Measurements from ENCODE around the gene PARP9. TPM values are rescaled to one million over a fixed set of nuclear protein-coding genes. Genes with fewer than 3 reads are reported as not detected.

Gene PARP9
- total RNA-seq, 1 experiment from 2014 or later: 14.8 TPM

DNA sequence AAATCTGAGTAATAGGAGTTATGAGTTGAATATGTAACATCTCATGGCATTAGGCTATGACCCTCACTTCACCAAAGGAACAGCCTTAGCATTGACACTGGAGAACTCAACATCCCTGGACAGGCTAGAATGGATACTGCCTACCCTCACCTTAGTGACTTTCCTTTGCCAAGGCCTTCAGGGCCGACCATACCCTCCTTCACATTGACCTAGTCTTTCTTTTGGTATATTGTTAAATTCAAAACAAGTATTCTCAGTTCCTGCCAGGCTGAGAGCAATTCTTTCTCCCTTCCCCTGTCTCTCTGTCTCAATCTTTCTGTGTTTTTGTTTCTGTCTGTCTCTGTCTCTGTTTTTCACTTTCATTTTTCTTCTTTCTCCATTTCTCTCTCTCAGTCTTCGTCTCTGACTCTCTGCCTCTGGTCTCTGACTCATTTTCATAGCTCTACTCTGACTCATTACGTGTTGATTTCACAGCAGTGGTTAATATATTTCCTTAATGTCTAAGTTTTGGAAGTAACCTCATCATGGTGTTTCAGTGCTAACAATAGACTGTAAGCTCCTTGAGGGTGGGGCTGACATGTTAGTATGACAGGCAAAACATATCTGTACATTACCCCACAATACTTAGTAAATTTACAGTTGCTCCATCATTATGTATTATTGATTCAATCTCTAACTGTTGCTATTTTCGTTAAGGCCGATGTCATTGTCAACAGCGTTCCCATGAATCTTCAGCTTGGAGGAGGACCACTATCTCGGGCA, 45.9 kb upstream of the PARP9 start:
- no peaks in the 10 kb centered on the region for H3K27me3 ChIP-seq (ENCODE audit: low read length)
- peak overlapping the region; percentile 43; the same call in 1 of the 2 replicates for H3K4me3 ChIP-seq (ENCODE audit: low read length)
- TSS peak; percentile 55 for BruUV-seq (replicated peaks)
- no peaks in the 10 kb centered on the region for H3K79me2 ChIP-seq (ENCODE audit: low read length)
- H3K9me3 ChIP-seq (ENCODE audit: low read length): no peaks in the 10 kb centered on the region
- no peaks in the 10 kb centered on the region for H4K20me1 ChIP-seq (ENCODE audit: low read length)
- H3F3A ChIP-seq (ENCODE audit: low read length, unreplicated experiment): no peaks in the 10 kb centered on the region
- H3K4me2 ChIP-seq (ENCODE audit: low read length): peak overlapping the region; percentile 78
- no peaks in the 10 kb centered on the region for H3K36me3 ChIP-seq (ENCODE audit: low read depth, low read length)
- ATAC-seq: peak; percentile 97
- ChIA-PET CTCF (no interaction called here), POLR2A (ENCODE audit: unreplicated experiment) (interaction anchor here (0.6 kb wide), 2 partner anchors 11 to 46 kb away, joined by 4 read pairs; partner anchors contain the start of genes DTX3L and PARP9)
- H3K4me1 ChIP-seq (ENCODE audit: insufficient read depth, low read length): peaks cover 12% of the 10 kb centered on the region
- TF ChIP-seq, protein P1, sequence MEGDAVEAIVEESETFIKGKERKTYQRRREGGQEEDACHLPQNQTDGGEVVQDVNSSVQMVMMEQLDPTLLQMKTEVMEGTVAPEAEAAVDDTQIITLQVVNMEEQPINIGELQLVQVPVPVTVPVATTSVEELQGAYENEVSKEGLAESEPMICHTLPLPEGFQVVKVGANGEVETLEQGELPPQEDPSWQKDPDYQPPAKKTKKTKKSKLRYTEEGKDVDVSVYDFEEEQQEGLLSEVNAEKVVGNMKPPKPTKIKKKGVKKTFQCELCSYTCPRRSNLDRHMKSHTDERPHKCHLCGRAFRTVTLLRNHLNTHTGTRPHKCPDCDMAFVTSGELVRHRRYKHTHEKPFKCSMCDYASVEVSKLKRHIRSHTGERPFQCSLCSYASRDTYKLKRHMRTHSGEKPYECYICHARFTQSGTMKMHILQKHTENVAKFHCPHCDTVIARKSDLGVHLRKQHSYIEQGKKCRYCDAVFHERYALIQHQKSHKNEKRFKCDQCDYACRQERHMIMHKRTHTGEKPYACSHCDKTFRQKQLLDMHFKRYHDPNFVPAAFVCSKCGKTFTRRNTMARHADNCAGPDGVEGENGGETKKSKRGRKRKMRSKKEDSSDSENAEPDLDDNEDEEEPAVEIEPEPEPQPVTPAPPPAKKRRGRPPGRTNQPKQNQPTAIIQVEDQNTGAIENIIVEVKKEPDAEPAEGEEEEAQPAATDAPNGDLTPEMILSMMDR (conservative IDR thresholded peaks at IDR 0.05; ENCODE audit: low read depth, low read length): no peak
- TF ChIP-seq EZH2 (IDR thresholded peaks at IDR 0.05; ENCODE audit: low read length, unreplicated experiment): no peak
- peak overlapping the region; percentile 3; the same call in 1 of the 2 replicates for H3K9ac ChIP-seq (ENCODE audit: low read length)
- intact Hi-C loops (cut with micrococcal nuclease): no loop called here
- H2AFZ ChIP-seq (ENCODE audit: low read length): peak overlapping the region; percentile 74
- H3K27ac ChIP-seq (ENCODE audit: low read length): peak overlapping the region; percentile 39
- peak; percentile 88 for DNase-seq
- no peaks in the 10 kb centered on the region for H3K9me2 ChIP-seq (replicated peaks; ENCODE audit: low read length)

DNA sequence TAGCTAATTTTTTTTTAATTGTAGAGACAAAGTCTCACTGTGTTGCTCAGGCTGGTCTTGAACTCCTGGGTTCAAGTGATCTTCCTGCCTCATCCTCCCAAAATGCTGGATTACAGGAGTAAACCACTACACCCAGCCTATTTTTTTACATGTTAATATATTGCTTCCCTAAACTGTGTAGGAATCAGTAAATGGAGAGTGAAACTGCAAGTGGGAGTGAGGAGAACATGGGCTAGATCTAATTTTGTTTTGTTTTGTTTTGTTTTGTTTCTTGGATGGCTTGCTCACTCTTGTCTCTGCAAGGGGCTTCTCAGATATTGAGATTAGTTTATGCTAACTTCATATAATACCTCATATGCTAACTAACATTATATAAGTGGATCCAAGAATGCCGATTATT, 44.8 kb upstream of the PARP9 start:
- no peak for DNase-seq
- no peak overlapping the region for H3K4me3 ChIP-seq (ENCODE audit: low read length)
- H4K20me1 ChIP-seq (ENCODE audit: low read length): no peaks in the 10 kb centered on the region
- no peaks in the 10 kb centered on the region for H3F3A ChIP-seq (ENCODE audit: low read length, unreplicated experiment)
- H3K9ac ChIP-seq (ENCODE audit: low read length): no peak overlapping the region
- H3K9me3 ChIP-seq (ENCODE audit: low read length): no peaks in the 10 kb centered on the region
- POLR2A ChIA-PET (ENCODE audit: unreplicated experiment): no interaction called here
- H3K9me2 ChIP-seq (replicated peaks; ENCODE audit: low read length): no peaks in the 10 kb centered on the region
- no TSS peak for BruUV-seq (replicated peaks)
- H3K36me3 ChIP-seq (ENCODE audit: low read depth, low read length): no peaks in the 10 kb centered on the region
- no peak overlapping the region for H2AFZ ChIP-seq (ENCODE audit: low read length)
- H3K27ac ChIP-seq (ENCODE audit: low read length): no peak overlapping the region
- intact Hi-C loops (cut with micrococcal nuclease): no loop called here
- H3K4me1 ChIP-seq (ENCODE audit: insufficient read depth, low read length): peaks cover 12% of the 10 kb centered on the region
- H3K79me2 ChIP-seq (ENCODE audit: low read length): no peaks in the 10 kb centered on the region
- no peak for ATAC-seq
- CTCF ChIA-PET: no interaction called here
- TF ChIP-seq, protein P1 (conservative IDR thresholded peaks at IDR 0.05; ENCODE audit: low read depth, low read length): no peak
- TF ChIP-seq EZH2 (IDR thresholded peaks at IDR 0.05; ENCODE audit: low read length, unreplicated experiment) (no peak), EZH2phosphoT487 (IDR thresholded peaks at IDR 0.05; ENCODE audit: borderline replicate concordance, low read length) (no peak)
- H3K4me2 ChIP-seq (ENCODE audit: low read length): no peak overlapping the region
- no peaks in the 10 kb centered on the region for H3K27me3 ChIP-seq (ENCODE audit: low read length)

DNA sequence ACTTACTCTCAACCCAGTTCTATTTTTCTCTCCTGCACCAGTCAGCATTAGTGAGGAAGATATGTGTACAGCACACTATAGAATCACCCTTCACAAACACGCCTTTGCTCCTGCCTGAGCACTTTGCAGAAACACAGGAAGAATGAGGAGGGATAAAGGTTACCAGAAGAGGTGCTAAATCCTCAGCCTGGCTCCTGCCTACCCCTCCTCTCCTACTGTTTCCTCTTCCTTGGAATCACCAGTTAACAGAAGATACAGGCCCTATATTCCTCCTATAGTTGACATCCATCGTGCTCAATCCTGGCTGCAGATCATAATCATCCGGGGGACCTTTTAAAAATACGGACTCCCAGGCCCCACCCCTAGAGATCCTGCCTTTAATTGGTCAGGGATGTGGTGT, 42.2 kb upstream of the PARP9 start:
- H3K9me2 ChIP-seq (replicated peaks; ENCODE audit: low read length): no peaks in the 10 kb centered on the region
- H3K36me3 ChIP-seq (ENCODE audit: low read depth, low read length): no peaks in the 10 kb centered on the region
- ATAC-seq (no peak), DNase-seq (no peak)
- H3K4me3 ChIP-seq (ENCODE audit: low read length): no peak overlapping the region
- peaks cover 15% of the 10 kb centered on the region for H3K4me1 ChIP-seq (ENCODE audit: insufficient read depth, low read length)
- no peaks in the 10 kb centered on the region for H4K20me1 ChIP-seq (ENCODE audit: low read length)
- no peaks in the 10 kb centered on the region for H3F3A ChIP-seq (ENCODE audit: low read length, unreplicated experiment)
- CTCF ChIA-PET: no interaction called here
- POLR2A ChIA-PET (ENCODE audit: unreplicated experiment): interaction anchor here (0.5 kb wide), 1 partner anchor 42 kb away, joined by 3 read pairs; no protein-coding TSS in a partner anchor
- no peak overlapping the region for H2AFZ ChIP-seq (ENCODE audit: low read length)
- H3K27me3 ChIP-seq (ENCODE audit: low read length): no peaks in the 10 kb centered on the region
- no peak overlapping the region for H3K4me2 ChIP-seq (ENCODE audit: low read length)
- H3K9me3 ChIP-seq (ENCODE audit: low read length): no peaks in the 10 kb centered on the region
- intact Hi-C loops (cut with micrococcal nuclease): no loop called here
- no peak overlapping the region for H3K9ac ChIP-seq (ENCODE audit: low read length)
- no peaks in the 10 kb centered on the region for H3K79me2 ChIP-seq (ENCODE audit: low read length)
- BruUV-seq (replicated peaks): no TSS peak
- no peak for TF ChIP-seq EZH2phosphoT487 (IDR thresholded peaks at IDR 0.05; ENCODE audit: borderline replicate concordance, low read length)
- no peak for TF ChIP-seq EZH2 (IDR thresholded peaks at IDR 0.05; ENCODE audit: low read length, unreplicated experiment)
- TF ChIP-seq, protein P1 (conservative IDR thresholded peaks at IDR 0.05; ENCODE audit: low read depth, low read length): no peak
- no peak overlapping the region for H3K27ac ChIP-seq (ENCODE audit: low read length)

Measured in PC-3 (cell line).